ENCODE data around the gene COBL.

Gene COBL

DNA sequence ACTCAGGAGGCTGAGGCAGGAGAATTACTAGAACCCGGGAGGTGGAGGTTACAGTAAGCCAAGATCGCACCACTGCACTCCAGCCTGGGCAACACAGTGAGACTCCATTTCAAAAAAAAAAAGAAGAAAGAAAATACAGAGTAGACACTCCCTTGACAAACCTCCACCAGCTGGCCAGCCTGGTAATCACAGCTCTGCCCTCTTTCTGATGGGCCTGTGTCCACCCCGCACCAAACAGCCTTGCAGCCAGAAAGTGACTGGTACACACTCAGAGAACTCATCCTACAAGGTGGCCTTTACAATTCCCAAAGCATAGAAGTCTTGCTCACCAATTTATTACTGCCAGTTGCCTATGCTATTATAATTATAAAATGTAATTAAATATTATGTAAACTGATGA lies 66.6 kb downstream of the COBL start:
- TF ChIP-seq, protein P1, sequence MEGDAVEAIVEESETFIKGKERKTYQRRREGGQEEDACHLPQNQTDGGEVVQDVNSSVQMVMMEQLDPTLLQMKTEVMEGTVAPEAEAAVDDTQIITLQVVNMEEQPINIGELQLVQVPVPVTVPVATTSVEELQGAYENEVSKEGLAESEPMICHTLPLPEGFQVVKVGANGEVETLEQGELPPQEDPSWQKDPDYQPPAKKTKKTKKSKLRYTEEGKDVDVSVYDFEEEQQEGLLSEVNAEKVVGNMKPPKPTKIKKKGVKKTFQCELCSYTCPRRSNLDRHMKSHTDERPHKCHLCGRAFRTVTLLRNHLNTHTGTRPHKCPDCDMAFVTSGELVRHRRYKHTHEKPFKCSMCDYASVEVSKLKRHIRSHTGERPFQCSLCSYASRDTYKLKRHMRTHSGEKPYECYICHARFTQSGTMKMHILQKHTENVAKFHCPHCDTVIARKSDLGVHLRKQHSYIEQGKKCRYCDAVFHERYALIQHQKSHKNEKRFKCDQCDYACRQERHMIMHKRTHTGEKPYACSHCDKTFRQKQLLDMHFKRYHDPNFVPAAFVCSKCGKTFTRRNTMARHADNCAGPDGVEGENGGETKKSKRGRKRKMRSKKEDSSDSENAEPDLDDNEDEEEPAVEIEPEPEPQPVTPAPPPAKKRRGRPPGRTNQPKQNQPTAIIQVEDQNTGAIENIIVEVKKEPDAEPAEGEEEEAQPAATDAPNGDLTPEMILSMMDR (IDR thresholded peaks at IDR 0.05; ENCODE audit: unreplicated experiment in 3 of 3): no peak
- Mint-ChIP-seq H3K4me3 (no peak overlapping the region), H3K27me3 (ENCODE audit: low read depth) (no peaks in the 10 kb centered on the region), H3K9me3 (no peaks in the 10 kb centered on the region), H3K4me1 (peaks cover 44% of the 10 kb centered on the region), H3K36me3 (ENCODE audit: low read depth) (no peaks in the 10 kb centered on the region), H3K27ac (no peak overlapping the region)

DNA sequence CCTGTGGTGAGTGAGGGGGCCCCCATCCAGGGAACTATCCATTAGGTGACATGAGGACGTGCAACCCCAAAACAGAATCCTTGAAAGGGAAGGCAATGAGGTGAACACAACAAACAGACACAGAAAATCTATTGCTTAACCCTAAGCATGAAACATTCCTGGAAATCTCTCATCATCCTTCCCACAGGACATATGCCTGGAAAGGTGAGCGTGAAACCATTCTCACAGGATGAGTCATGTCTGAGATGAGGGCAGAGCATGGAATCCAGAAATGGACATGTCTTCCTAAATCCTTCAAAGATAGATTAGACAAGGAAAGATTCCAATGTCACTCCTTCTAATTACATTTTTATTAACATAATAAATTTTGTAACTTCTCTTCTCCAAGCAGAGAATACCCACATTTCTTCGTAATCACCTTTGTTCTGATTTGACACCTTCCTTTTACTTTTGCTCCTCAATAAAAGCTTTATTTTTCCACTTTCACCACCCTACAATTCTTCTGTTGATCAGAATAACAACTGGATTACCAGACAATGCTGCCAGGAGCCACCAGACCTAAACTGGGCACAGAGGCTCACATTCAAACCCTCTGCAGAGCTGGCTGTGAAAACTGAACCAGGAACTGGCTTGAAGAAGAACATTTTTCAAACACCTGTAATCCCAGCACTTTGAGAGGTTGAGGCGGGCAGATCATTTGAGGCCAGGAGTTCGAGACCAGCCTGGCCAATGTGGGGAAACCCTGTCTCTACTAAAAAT lies 67.2 kb downstream of the COBL start:
- Mint-ChIP-seq H3K36me3 (ENCODE audit: low read depth) (no peaks in the 10 kb centered on the region), H3K9me3 (no peaks in the 10 kb centered on the region), H3K27me3 (ENCODE audit: low read depth) (no peaks in the 10 kb centered on the region), H3K27ac (no peak overlapping the region), H3K4me3 (no peak overlapping the region), H3K4me1 (peaks cover 40% of the 10 kb centered on the region)
- TF ChIP-seq, protein P1 (IDR thresholded peaks at IDR 0.05; ENCODE audit: unreplicated experiment in 3 of 3): no peak

DNA sequence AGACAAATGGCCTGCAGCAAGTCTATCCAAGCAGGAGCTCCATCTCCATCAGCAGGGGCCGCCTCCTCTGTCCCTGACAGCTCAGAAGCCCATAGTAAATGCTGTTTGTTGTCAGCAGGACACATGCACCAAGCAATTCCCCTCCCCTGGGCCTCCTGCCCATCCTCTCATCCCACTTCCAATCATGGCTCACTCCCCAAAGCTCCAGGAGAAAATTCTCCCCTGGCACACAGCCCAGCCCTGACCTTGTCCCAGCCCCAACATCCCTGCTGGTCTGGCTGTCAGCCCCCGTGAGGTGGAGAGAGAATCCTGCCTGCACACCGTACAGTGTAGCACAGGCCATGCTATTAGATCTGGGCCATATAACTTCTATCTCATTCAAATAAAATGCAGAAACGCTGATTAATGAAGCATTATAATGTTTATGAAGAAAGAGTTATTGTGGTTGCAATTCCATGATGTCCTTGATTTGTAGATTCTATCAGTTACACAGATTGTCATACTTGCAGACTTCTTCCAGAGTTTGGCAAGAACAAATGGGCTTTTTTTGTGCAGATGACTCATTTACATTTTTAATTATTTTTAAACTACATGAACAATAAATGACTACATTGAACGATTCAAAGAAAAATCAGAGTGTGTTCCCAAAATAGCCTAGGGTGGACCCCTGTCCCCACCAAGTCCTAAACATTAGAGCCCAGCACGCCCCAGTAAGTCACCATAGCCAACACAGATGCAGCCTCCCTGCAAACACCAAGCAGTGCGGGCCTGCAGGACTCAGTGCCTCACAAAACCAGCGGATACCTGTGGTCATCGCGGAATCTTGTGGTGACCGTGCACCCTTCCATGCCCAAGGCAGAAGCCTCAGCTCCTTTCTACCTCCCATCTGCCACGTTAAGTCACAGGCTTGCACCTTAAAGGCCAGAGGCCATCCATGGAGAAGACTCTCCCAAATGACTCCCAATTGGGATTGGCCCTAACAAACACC lies 70.1 kb downstream of the COBL start:
- Mint-ChIP-seq H3K9me3 (no peaks in the 10 kb centered on the region), H3K27ac (no peak overlapping the region), H3K4me3 (no peak overlapping the region), H3K36me3 (ENCODE audit: low read depth) (no peaks in the 10 kb centered on the region), H3K27me3 (ENCODE audit: low read depth) (no peaks in the 10 kb centered on the region), H3K4me1 (peaks cover 24% of the 10 kb centered on the region)
- TF ChIP-seq, protein P1 (IDR thresholded peaks at IDR 0.05; ENCODE audit: unreplicated experiment in 3 of 3): no peak

DNA sequence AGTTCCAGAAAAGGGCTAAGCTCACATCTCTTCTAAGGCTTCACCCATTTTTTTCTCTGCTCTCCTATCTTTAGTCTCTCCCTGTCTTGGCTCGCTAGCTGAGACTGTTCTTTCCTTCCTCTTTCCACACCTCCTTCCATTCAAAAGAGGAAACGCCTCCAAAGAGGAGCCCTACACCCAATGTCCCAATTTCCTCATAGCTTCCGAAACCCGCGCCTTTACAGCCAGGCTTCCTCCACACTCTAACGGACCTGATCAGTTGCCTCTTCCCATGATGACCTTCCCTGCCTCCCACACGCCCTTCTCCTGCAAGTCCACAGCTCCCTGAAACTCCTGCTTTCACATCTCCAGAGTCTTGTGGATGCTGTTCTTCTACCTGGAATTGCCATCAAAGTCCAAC lies 71.7 kb downstream of the COBL start:
- H3K36me3 Mint-ChIP-seq (ENCODE audit: low read depth): no peaks in the 10 kb centered on the region

DNA sequence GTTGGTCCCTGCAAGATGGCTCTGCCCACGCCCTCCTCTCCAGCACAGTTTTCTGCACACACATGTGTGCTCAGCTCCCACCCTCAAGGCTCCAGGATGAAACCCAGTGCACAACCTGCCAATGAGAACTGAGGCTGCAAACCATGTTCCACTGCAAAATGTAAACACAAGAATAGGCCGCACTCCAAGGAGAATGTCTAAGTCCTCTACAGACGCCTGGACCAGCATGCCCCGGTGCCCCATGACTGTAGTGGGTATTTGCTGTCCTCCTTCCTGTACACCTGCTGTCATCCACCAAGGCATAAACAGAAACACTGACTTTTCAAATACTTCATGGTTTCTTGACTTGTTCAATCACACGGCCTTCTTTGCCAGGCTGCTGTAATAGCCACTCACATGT lies 72.6 kb downstream of the COBL start:
- Mint-ChIP-seq H3K27ac (no peak overlapping the region), H3K27me3 (ENCODE audit: low read depth) (peaks cover 6% of the 10 kb centered on the region), H3K4me1 (peaks cover 24% of the 10 kb centered on the region), H3K4me3 (no peak overlapping the region), H3K9me3 (no peaks in the 10 kb centered on the region), H3K36me3 (ENCODE audit: low read depth) (no peaks in the 10 kb centered on the region)
- TF ChIP-seq, protein P1 (IDR thresholded peaks at IDR 0.05; ENCODE audit: unreplicated experiment in 3 of 3): no peak

More for the DNA sequence above, 71.7 kb downstream of the COBL start:
- Mint-ChIP-seq H3K4me3 (no peak overlapping the region), H3K9me3 (no peaks in the 10 kb centered on the region), H3K27me3 (ENCODE audit: low read depth) (peaks cover 3% of the 10 kb centered on the region), H3K4me1 (peaks cover 17% of the 10 kb centered on the region), H3K27ac (no peak overlapping the region)
- TF ChIP-seq, protein P1 (IDR thresholded peaks at IDR 0.05; ENCODE audit: unreplicated experiment in 3 of 3): no peak
